Measurements from ENCODE around the gene RPL29.

GRCh38 chr3:51967384-51968169 lies 28.1 kb downstream of the RPL29 start, which contains the start of gene PCBP4:
- TF ChIP-seq POLR2AphosphoS5 (IDR thresholded peaks at IDR 0.05; ENCODE audit: low read depth, low read length) = no peak
- TF ChIP-seq POLR2A (IDR thresholded peaks at IDR 0.05; ENCODE audit: low read depth, low read length) = no peak
